Measurements from ENCODE around the gene KIAA1755.

DNA sequence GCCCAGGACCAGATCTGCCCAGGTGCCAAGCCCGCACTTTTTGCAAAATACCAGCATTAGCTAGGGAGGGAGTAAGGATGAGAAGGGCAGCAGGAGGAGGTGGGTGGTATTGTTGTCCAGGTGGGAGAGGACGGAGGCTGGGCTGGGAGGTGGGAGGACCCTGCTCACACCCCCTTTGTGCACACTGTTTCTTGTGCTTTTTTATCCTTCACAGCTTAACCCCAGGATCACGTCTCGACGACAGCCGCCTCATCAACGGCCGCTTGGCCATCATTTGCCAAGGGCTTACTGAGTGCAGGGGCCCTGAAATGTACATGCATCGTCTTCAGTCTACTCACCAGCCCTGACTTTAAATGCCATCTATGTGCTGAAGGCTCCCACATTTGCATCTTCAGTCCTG lies 83.3 kb downstream of the KIAA1755 start:
- TF ChIP-seq, protein P1, sequence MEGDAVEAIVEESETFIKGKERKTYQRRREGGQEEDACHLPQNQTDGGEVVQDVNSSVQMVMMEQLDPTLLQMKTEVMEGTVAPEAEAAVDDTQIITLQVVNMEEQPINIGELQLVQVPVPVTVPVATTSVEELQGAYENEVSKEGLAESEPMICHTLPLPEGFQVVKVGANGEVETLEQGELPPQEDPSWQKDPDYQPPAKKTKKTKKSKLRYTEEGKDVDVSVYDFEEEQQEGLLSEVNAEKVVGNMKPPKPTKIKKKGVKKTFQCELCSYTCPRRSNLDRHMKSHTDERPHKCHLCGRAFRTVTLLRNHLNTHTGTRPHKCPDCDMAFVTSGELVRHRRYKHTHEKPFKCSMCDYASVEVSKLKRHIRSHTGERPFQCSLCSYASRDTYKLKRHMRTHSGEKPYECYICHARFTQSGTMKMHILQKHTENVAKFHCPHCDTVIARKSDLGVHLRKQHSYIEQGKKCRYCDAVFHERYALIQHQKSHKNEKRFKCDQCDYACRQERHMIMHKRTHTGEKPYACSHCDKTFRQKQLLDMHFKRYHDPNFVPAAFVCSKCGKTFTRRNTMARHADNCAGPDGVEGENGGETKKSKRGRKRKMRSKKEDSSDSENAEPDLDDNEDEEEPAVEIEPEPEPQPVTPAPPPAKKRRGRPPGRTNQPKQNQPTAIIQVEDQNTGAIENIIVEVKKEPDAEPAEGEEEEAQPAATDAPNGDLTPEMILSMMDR (IDR thresholded peaks at IDR 0.05): no peak
- no peak for TF ChIP-seq TCF12 (IDR thresholded peaks at IDR 0.05)
- no peak for TF ChIP-seq POLR2AphosphoS5 (IDR thresholded peaks at IDR 0.05; ENCODE audit: low read depth, low read length)
- TF ChIP-seq EP300 (IDR thresholded peaks at IDR 0.05; ENCODE audit: borderline replicate concordance in 1 of 2, low read depth in 1 of 2, low read length in 1 of 2): no peak
- no peak for TF ChIP-seq TAF1 (IDR thresholded peaks at IDR 0.05; ENCODE audit: borderline replicate concordance, low read depth, low read length)
- TF ChIP-seq SIN3A (IDR thresholded peaks at IDR 0.05; ENCODE audit: borderline replicate concordance, low read depth, low read length): no peak

Data from SK-N-SH (cell line).